Embryonic facial prominence (tissue), 1 donor: ENCODE data around the gene BAD.
"Not testable (repeated sequence)": the region's sequence is repeated elsewhere in the genome, so short reads cannot be mapped to it uniquely, and the experiment has no call there.

Experiments used
- DNase-seq: peaks from one replicate; pipeline ENCODE4 v3.0.0-alpha.2; 2016; ENCODE audit errors: extremely low spot score

BAD gene

GRCh38 chr11:64256300-64256699 lies 28.2 kb downstream of the BAD start:
- DNase-seq, result no peak

GRCh38 chr11:64255135-64256128 lies 29.0 kb downstream of the BAD start:
- no peak for DNase-seq

- no peak for DNase-seq
These were observed 30.1 kb downstream of the BAD start for GRCh38 chr11:64254326-64254725.

- DNase-seq, result no peak
These were observed 31.0 kb downstream of the BAD start for GRCh38 chr11:64253481-64253880.

- DNase-seq, result no peak
These were observed 31.4 kb downstream of the BAD start for GRCh38 chr11:64253043-64253442.

- no peak for DNase-seq
These were observed 32.2 kb downstream of the BAD start for GRCh38 chr11:64252003-64252872.

- no peak for DNase-seq
These were observed 32.8 kb downstream of the BAD start for GRCh38 chr11:64251753-64252002.

GRCh38 chr11:64251016-64251752 lies 33.3 kb downstream of the BAD start, which contains the start of gene PLCB3:
Gene PLCB3 (plus strand): TSS chr11:64251530. CDS start chr11:64251650, 120 bp downstream.
- no peak for DNase-seq

GRCh38 chr11:64250415-64251015 lies 34.0 kb downstream of the BAD start:
- no peak for DNase-seq

- no peak for DNase-seq
These were observed 34.7 kb downstream of the BAD start for GRCh38 chr11:64249563-64250414.

GRCh38 chr11:64249038-64249437 lies 35.4 kb downstream of the BAD start:
- no peak for DNase-seq

- no peak for DNase-seq
These were observed 35.9 kb downstream of the BAD start for GRCh38 chr11:64248578-64248977.

- DNase-seq, result no peak
These were observed 36.5 kb downstream of the BAD start for GRCh38 chr11:64247729-64248531.

- DNase-seq, result peak; percentile 82
These were observed 37.4 kb downstream of the BAD start, which contains the start of gene PPP1R14B for GRCh38 chr11:64246871-64247728. Gene PPP1R14B (minus strand): TSS chr11:64246943. CDS start chr11:64246673, 270 bp downstream.

- not testable (repeated sequence) for DNase-seq
These were observed 37.9 kb downstream of the BAD start for GRCh38 chr11:64246621-64246870.

- no peak for DNase-seq
These were observed 38.5 kb downstream of the BAD start for GRCh38 chr11:64245797-64246620.

- DNase-seq, result no peak
These were observed 39.1 kb downstream of the BAD start for GRCh38 chr11:64245401-64245796.

- DNase-seq, result no peak
These were observed 39.5 kb downstream of the BAD start for GRCh38 chr11:64244966-64245365.
